Measurements from ENCODE around the gene BNIP5. TPM values are rescaled to one million over a fixed set of nuclear protein-coding genes. Genes with fewer than 3 reads are reported as not detected.

BNIP5 gene
- total RNA-seq, 2 experiments from 2014 or later = not detected

DNA sequence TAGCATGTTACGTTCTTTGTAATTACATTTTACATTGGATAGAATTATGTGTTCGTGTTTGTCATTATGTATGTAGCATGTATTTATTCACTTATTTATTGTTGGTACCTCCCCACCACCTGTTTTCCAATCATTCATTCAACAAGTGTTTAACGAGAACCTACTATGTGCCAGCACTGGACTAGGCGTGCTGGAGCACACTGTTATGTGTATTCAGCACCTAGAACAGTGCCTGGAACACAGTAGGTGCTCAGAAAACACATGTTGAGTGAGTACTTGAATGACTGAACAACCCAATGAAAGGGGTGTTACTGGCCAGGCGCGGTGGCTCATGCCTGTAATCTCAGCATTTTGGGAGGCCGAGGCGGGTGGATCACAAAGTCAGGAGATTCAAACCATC lies 39.5 kb upstream of the BNIP5 start:
- no peaks in the 10 kb centered on the region for H3K9me3 ChIP-seq (ENCODE audit: low read length)
- H3K4me3 ChIP-seq (ENCODE audit: low read depth, low read length, poor library complexity, severe bottlenecking) = no peak overlapping the region
- ChIA-PET POLR2A (interaction anchor here (0.6 kb wide), 1 partner anchor 351 kb away, joined by 3 read pairs; no protein-coding TSS in a partner anchor), CTCF (ENCODE audit: unreplicated experiment) (no interaction called here)
- no peaks in the 10 kb centered on the region for H3K79me2 ChIP-seq (ENCODE audit: insufficient read depth, low read depth, low read length)
- no peaks in the 10 kb centered on the region for H4K20me1 ChIP-seq (ENCODE audit: insufficient read depth, low read length)
- H3K36me3 ChIP-seq (ENCODE audit: insufficient read depth, low read length) = no peaks in the 10 kb centered on the region
- H2AFZ ChIP-seq (ENCODE audit: low read length) = no peak overlapping the region
- TF ChIP-seq, protein P1, sequence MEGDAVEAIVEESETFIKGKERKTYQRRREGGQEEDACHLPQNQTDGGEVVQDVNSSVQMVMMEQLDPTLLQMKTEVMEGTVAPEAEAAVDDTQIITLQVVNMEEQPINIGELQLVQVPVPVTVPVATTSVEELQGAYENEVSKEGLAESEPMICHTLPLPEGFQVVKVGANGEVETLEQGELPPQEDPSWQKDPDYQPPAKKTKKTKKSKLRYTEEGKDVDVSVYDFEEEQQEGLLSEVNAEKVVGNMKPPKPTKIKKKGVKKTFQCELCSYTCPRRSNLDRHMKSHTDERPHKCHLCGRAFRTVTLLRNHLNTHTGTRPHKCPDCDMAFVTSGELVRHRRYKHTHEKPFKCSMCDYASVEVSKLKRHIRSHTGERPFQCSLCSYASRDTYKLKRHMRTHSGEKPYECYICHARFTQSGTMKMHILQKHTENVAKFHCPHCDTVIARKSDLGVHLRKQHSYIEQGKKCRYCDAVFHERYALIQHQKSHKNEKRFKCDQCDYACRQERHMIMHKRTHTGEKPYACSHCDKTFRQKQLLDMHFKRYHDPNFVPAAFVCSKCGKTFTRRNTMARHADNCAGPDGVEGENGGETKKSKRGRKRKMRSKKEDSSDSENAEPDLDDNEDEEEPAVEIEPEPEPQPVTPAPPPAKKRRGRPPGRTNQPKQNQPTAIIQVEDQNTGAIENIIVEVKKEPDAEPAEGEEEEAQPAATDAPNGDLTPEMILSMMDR (conservative IDR thresholded peaks at IDR 0.05; ENCODE audit: low read length) = no peak
- no peak for TF ChIP-seq EZH2phosphoT487 (IDR thresholded peaks at IDR 0.05; ENCODE audit: borderline replicate concordance, low read depth, low read length)
- intact Hi-C loops (cut with micrococcal nuclease; ENCODE audit: unreplicated experiment) = no loop called here
- H3K4me2 ChIP-seq (ENCODE audit: low read length) = no peak overlapping the region
- DNase-seq (ENCODE audit: low spot score) = no peak
- H3K4me1 ChIP-seq (ENCODE audit: insufficient read depth, low read length, poor library complexity, severe bottlenecking) = peaks cover 3% of the 10 kb centered on the region
- BruUV-seq (replicated peaks) = no TSS peak
- no peaks in the 10 kb centered on the region for H3K9me2 ChIP-seq (ENCODE audit: insufficient read depth, low read length)
- H3K27ac ChIP-seq (ENCODE audit: low read depth, low read length, poor library complexity, severe bottlenecking) = no peak overlapping the region

DNA sequence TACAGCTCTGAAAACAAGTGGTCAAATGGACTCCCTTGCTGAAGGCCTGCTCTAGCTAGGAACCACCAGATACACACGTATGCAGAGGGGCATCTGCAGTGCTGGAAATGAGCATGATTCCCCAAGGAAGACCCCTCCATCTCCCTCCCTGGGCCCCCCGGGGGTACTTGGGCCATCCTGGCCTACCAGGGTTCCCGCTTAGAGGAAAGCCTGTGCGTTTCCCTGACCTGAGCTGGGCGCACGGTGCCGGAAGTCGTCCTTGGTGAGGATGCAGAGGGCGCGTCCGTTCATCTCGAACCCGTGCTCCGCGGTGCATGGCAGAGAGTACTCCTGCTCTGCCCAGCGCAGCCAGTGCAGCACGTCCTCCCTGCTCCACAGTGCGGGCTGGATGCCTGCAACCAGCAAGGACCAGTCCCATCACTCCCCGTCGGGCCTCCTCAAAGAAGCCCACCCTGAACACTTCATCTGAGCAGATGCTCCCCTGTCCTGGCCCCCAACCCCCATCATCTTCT lies 39.0 kb upstream of the BNIP5 start:
- BruUV-seq (replicated peaks) = no TSS peak
- no peak for DNase-seq (ENCODE audit: low spot score)
- TF ChIP-seq, protein P1 (conservative IDR thresholded peaks at IDR 0.05; ENCODE audit: low read length) = no peak
- no peak for TF ChIP-seq EZH2phosphoT487 (IDR thresholded peaks at IDR 0.05; ENCODE audit: borderline replicate concordance, low read depth, low read length)
- ChIA-PET CTCF (ENCODE audit: unreplicated experiment) (no interaction called here), POLR2A (no interaction called here)
- Histone ChIP-seq H3K4me1 (ENCODE audit: insufficient read depth, low read length, poor library complexity, severe bottlenecking) (peaks cover 3% of the 10 kb centered on the region), H4K20me1 (ENCODE audit: insufficient read depth, low read length) (no peaks in the 10 kb centered on the region), H3K4me2 (ENCODE audit: low read length) (no peak overlapping the region), H3K27ac (ENCODE audit: low read depth, low read length, poor library complexity, severe bottlenecking) (no peak overlapping the region), H2AFZ (ENCODE audit: low read length) (no peak overlapping the region), H3K79me2 (ENCODE audit: insufficient read depth, low read depth, low read length) (no peaks in the 10 kb centered on the region), H3K36me3 (ENCODE audit: insufficient read depth, low read length) (no peaks in the 10 kb centered on the region), H3K9me3 (ENCODE audit: low read length) (no peaks in the 10 kb centered on the region), H3K9me2 (ENCODE audit: insufficient read depth, low read length) (no peaks in the 10 kb centered on the region), H3K4me3 (ENCODE audit: low read depth, low read length, poor library complexity, severe bottlenecking) (no peak overlapping the region)
- intact Hi-C loops (cut with micrococcal nuclease; ENCODE audit: unreplicated experiment) = no loop called here

DNA sequence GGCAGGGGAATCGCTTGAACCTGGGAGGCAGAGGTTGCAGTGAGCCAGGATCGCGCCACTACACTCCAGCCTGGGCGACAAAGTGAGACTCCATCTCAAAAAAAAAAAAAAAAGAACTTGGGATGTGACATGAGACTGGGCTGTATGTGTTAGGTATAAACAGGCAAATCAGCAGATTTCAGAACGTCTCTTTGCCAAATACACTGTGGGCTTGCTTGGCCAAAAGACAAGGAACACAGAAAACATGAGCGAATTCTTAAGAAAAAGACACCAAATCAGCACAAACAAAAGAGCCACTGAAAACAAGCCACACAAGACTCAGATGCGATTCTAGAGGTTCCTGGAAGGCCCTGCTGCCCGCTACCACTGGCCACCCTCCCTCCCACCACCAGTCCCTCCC lies 38.3 kb upstream of the BNIP5 start:
- no peaks in the 10 kb centered on the region for H3K79me2 ChIP-seq (ENCODE audit: insufficient read depth, low read depth, low read length)
- no peak overlapping the region for H3K27ac ChIP-seq (ENCODE audit: low read depth, low read length, poor library complexity, severe bottlenecking)
- no peaks in the 10 kb centered on the region for H3K9me2 ChIP-seq (ENCODE audit: insufficient read depth, low read length)
- H3K36me3 ChIP-seq (ENCODE audit: insufficient read depth, low read length) = no peaks in the 10 kb centered on the region
- H3K4me3 ChIP-seq (ENCODE audit: low read depth, low read length, poor library complexity, severe bottlenecking) = no peak overlapping the region
- H3K9me3 ChIP-seq (ENCODE audit: low read length) = no peaks in the 10 kb centered on the region
- BruUV-seq (replicated peaks) = no TSS peak
- DNase-seq (ENCODE audit: low spot score) = no peak
- H3K4me1 ChIP-seq (ENCODE audit: insufficient read depth, low read length, poor library complexity, severe bottlenecking) = peaks cover 3% of the 10 kb centered on the region
- no peak overlapping the region for H3K4me2 ChIP-seq (ENCODE audit: low read length)
- H2AFZ ChIP-seq (ENCODE audit: low read length) = no peak overlapping the region
- no peaks in the 10 kb centered on the region for H4K20me1 ChIP-seq (ENCODE audit: insufficient read depth, low read length)
- CTCF ChIA-PET (ENCODE audit: unreplicated experiment) = no interaction called here
- intact Hi-C loops (cut with micrococcal nuclease; ENCODE audit: unreplicated experiment) = no loop called here
- TF ChIP-seq, protein P1 (conservative IDR thresholded peaks at IDR 0.05; ENCODE audit: low read length) = no peak
- TF ChIP-seq EZH2phosphoT487 (IDR thresholded peaks at IDR 0.05; ENCODE audit: borderline replicate concordance, low read depth, low read length) = no peak
- POLR2A ChIA-PET = no interaction called here
